Glomerular endothelial cell (primary cell): Measurements from ENCODE around the gene C1orf167. TPM values are rescaled to one million over a fixed set of nuclear protein-coding genes. Genes with fewer than 3 reads are reported as not detected.

ENCODE experiments used
- DNase-seq: peaks from one replicate; pipeline ENCODE4 v3.0.0-alpha.2; 2011; ENCODE audit warnings: low read depth, low spot score; ENCODE audit errors: extremely low read depth
- total RNA-seq: library from RNA; depleted of rRNA; stranded (reverse); fragments of >200 nt; gene quantifications from 2 replicates; pipeline ENCODE4 v1.2.3, GENCODE V29; 2015

The C1orf167 gene
- total RNA-seq, 1 donor from 2014 or later: not detected

DNA sequence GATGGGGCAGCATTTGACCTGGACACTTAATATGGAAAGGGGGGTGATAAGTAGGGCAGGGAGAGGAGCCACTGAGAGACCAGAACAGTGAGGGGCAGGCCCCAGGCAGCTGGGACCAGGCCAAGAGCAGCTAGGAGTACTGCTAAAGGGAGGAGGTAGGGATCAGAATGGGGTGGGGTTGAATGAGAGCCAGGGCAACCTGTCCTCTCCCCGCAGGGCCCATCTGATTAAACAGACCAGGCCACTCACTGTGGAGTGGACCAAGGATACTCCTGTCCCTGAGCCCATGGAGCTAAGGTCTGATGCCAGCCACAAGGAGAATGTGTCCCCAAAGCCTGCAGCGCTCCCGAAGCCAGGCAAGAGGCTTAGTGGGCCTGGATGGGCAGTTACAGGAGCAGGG is 2.1 kb downstream of the C1orf167 start:
- no peak for DNase-seq

DNA sequence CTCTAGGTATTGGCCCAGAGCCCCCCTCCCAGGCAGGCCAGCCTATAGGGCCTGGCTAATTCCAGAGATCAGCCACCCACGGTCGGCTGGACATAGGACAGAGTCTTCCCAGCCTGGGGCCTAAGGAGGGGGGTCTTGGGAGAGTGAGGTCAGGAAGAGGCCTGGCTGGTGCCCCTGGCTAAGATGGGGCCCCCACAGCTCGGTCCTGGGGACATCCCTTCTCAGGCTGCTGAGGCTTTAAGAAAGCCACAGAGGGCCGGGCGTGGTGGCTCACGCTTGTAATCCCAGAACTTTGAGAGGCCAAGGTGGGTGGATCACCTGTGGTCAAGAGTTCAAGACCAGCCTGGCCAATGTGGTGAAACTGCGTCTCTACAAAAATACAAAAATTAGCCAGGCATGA is 2.5 kb downstream of the C1orf167 start:
- DNase-seq: no peak

DNA sequence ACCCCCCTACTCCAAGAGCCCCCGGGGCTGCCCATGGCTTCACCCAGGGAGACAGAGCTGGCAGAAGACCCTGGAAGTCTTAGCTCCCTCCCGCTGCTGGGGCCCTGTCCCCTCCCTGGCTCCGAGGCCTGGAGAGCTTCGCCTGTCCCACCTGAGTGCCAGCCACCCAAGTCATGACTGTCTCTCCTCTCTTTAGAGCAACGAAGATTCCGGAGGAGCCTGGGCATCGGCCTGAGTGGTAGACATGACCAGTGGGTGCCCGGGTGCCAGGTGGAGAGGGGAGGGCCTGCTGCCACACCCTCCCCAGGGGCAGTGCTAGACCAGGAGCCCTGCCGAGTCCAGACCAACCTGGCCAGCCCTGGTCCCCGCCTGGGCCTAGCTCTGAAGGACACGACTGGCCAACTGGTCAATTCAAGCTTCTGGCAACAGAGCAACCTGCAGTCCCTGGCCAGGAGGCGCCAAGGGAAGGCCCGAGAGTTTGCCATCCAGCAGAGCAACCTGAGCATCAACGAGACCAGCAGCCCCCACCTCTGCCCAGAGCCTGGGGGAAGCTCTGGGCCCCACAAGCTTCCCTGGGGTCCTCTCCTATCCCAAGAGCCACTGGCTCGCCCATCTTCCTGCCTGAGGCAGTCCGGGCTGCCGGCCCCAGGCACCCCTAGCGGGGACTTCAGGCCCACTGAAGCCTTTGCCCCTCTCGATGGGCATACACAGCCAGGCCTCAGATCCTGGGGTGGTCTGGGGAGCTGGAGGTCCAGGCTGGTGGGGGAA is 3.9 kb downstream of the C1orf167 start:
- no peak for DNase-seq

DNA sequence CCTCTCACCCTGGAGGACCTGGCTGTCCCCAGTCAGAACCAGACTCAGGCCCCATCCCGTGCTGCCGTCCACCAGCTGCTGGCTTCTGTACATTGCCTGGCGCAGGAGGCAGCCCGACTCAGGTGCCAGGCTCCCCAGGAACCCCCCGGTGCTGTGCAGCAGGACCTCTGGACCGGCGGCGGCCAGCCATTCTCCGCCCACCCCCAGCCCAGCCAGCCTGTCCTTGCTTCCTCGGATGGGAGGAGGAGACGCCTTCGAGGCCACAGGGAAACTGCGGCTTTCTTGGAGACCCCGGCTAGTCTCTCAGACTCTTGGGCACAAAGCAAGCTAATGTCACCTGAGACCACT is 4.4 kb downstream of the C1orf167 start:
- no peak for DNase-seq

DNA sequence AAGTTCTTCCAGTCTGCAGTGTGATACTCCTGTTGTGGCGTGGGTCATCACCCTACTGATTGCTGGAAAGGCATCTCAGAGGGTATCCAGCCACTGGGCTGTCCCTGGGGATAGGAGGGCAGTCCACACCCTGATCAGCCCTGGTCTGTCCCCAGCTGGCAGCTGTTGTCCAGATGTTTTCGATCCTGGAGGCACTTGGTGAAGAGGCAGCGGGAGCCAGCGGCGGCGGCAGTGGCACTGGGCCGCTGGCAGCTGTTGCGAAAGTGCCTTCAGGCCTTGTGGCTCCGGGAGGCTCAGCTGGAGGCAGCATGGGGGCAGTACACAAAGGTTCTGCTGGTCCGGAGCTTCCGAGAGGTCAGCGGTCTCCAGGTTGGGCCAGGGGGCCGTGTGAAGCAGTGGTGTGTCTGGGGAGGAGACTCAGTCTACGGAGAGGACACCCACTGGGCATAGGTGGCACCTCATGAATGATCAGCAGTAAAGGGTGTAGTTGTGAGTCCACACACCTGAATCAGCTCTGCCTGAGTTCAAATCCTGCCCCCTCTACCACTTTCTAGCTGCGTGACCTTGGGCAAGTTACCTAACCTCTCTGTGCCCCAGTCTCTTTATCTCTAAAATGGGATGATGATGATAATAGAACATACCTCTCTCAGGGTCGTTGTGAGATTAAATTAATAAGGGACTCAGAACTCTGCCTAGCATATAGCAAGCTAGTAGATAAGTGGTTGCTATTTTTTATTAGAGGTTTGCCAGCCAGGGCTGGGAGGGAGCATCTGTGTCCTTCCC is 6.1 kb downstream of the C1orf167 start:
- DNase-seq: no peak

DNA sequence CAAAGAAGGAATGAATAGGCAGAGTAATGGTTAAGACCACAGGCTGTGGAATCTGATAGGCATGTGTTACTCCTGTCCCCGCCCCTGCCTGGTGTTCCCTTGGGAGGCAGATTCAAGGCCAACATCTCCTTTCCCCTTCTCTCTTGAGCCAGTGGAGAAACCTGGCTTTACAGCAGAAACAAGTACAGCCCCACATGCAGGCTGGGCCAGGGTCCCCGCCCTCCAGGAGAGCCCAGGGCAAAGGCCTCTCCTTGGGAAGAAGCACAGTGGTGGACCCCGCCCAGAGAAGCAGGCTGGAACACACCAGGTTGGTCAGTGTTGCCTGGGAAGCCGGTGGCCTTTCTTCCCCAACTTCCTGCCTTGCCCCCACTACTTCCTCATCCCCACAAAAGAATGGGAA is 6.8 kb downstream of the C1orf167 start:
- DNase-seq: no peak

DNA sequence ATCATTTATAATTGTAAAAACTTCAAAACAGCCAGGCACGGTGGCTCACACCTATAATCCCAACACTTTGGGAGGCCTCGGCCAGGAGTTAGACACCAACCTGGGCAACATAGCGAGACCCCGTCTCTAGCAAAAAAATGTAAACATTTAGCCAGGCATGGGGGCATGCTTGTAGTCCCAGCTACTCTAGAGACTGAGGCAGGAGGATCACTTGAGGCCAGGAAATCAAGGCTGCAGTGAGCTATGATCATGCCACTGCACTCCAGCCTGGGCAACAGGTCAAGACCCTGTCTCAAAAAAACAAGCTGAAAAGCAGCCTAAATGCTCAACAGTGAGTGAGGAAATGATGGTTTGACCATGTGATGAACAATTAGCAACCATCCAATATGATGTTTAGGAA is 7.3 kb downstream of the C1orf167 start:
- no peak for DNase-seq

DNA sequence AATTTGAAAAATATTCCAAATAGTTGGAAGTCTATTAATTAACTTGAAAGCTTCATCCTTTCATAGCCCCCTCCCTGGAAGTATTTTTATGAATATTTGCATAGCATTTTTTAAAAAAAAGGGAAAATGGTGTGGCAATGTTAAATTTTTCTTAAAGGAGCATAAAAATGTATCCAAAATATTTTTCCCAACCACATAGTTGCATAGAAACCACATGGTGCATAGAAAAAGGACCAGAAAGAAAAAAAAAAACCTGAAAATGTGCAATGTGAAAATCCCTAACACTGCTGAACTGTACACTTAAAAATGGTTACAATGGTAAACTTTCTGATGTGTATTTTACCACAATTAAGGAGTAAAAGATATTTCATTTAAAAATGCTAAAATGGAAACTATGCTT is 8.0 kb downstream of the C1orf167 start:
- no peak for DNase-seq

DNA sequence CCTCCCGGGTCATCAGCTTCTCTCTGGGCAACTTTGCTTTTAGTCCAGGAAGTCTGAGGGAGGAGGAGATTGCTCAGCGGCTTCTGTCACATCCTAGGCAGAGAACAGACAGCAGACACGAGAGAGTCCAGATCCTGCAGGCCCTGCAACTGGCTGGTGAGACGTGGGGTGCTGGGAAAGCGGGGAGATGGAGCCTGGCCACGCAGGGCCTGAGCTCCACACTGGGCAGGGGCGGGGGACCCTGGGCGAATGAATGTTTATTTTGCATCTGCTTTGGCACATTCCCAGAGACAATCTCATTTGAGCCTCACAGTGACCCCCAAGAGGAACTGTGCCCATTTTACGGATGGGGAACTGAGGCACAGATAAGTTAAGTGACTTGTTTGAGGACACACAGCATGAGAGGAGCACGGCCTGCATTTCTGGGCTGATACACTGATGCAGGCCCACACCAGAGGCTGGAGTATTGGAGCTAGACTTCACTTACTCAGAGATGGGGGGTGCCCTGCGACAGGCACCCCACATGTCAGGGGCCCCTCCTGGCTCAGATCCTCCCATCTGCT is 9.6 kb downstream of the C1orf167 start:
- no peak for DNase-seq

DNA sequence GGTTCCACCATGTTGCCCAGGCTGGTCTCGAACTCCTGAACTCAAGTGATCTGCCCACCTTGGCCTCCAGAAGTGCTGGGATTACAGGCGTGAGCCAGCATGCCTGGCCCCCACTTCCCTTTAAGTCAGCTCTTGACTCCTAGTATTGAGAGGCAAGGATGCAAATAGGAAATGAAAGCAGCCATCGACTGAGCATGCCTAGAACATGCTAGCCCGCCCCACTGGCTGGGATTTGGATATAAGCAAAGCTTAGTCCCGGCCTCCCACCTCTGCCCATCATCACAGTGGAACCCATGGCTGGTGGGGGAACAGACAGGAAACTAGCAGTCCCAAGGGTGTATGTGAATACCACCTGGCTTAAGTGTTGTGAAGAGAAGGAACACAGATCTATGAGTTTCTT is 10.5 kb downstream of the C1orf167 start:
- no peak for DNase-seq

DNA sequence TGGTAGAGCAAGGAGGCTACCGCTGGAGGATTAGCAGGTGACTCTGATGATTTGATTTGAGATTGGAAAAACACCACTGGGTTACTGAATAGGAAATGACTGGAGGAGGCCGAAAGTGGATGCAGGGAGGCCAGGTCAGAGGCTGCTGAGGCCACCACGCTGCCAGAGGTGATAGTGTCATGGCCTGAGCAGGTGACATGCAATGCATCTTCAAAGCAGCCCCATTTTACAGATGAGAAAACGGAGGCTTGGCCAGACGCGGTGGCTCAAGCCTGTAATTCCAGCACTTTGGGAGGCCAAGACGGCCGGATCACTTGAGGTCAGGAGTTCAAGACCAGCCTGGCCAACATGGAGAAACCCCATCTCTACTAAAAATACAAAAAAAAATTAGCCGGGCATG is 12.8 kb downstream of the C1orf167 start:
- DNase-seq: no peak

DNA sequence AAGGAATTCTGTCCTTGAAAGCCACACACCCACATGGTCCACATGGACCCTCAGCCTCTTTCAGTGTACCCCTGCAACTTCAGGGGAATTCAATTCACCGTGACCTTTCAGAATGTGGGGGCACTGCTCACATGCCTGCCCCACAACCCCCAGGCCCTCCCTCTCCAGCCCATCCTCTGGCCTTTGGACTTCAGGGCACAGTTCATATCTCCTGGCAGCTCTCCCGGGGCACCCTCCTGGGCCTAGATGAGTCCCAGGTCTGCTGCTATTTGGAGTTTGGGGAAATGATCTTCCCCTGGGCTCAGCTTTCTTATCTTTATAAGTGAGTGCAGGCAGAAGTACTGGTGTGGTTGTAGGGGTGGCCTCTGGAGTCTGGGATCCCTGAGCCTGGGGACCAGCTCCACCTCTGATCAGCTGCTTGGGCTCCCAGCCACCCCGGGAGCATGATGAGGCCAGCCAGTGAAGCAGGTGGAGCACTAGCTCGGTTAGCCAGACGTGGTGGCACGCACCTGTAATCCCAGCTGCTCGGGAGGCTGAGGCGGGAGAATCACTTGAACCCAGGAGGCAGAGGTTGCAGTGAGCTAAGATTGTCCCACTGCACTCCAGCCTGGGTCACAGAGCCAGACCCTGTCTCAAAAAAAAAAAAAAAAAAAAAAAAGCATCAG is 15.8 kb downstream of the C1orf167 start:
- no peak for DNase-seq

DNA sequence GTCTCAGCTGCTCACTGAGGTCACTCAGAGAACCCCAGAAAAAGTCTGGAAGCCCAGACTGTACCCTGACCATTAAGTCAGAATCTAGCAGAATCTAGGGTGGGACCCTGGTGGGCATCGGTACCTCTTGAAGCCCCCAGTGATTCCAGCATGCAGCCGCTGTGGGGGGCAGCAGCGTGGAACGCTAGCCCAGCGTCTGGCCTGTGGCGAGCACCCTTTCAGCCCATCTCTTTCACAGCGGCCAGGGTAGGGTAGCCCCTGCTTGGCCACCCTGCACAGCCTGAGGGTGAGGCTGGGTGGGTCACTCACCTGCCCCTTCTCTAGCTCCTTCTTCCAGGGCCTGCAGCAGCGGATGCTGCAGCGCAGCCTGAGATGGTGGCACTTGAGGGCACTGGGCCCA is 16.3 kb downstream of the C1orf167 start:
- no peak for DNase-seq

DNA sequence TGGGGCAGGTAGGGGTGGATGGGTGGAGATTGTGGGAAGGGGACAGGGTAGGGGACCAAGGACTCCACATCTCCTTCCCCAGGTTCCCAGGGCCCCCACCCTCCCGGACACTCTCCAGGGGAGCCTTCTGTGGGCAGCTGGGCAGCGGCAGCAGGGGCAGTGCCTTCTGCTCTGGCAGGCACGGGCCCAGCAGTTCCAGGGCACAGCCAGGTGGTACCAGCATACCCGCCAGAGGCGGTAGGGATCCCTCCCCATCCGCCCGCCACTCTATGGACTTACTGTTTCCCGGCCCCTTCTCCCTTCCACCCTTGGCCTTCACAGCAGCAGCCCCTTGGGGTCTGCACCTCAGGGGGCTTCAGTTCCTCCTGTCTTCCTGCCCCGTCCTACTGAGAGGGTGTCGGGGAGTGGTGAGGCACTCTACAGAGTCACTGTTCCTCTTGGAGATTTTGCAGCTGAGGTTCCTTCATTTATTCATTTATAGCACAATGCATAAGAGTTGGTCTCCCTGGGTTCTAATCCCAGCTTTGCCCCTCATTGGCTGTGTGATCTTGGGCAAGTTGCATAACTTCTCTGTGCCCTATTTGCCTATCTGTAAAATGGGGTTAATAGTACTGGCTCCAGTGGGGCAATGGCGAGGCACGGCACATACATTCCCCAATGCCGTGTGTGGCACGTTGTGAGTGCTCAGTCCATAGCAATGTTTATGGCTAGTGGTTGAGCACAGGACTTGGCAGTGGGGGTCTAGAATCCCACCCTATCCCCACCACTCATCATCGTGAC is 17.0 kb downstream of the C1orf167 start:
- DNase-seq: no peak

DNA sequence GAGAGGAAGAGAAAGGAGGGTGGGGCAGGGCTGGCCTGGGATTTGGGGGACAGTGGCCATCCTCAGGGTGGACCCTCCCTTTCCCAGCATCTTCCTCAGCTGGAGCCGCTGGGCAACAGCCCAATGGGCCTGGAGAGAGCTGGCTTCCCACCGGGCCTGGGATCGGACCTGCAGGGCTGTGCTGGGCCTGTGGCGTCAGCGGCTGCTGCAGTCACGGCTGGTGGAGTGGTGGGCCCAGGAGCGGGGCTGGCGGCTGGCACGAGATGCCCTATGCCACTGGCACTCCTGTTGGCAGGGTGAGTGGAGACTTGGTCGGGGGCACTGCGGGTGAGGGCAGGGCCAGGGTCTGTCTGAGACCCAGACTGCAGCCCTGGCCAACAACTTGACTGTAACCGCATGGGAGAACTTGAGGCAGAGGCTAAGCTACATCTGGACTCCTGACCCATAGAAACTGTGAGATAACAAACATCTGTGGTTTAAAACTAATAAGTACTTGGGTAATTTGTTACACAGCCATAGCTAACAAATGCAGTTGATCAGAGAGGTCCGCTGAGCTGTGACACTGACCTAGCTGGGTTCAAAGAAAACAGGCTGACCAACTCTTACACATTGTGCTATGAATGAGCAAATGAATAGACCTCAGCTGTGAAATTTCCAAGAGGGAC is 17.9 kb downstream of the C1orf167 start:
- no peak for DNase-seq

DNA sequence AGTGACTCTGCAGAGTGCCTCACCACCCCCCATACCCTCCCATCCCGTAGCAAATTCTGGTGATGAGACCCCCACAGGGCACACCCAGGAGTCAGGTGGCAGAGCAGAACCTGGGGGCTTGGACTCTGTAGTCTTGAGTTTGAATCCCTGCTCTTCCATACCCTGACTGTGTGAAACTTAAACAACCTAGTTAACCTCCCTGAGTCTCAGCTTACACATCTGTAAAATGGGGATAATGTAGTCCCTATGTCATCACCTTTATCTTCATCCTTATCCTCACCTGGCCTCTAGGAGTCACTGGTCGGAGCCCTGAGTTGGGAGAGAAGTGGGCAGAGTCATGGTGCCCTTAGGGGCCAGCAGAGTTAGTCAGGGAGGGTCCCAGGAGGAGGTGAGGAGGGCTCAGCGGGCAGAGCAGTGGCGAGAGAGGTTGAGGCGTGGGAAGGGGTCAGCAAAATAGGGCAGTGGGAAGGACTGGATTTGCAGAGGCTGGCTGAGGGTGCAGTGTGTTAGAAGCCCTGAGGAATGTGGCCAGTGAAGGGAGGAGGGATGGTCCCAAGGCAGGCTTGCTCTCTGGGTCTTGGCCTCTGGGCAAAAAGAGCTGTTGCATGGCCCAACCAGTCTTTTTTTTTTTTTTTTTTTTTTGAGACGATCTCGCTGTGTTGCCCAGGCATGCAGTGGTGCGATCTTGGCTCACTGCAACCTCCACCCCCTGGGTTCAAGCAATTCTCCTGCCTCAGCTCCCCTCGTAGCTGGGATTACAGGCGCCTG is 18.6 kb downstream of the C1orf167 start:
- no peak for DNase-seq

DNA sequence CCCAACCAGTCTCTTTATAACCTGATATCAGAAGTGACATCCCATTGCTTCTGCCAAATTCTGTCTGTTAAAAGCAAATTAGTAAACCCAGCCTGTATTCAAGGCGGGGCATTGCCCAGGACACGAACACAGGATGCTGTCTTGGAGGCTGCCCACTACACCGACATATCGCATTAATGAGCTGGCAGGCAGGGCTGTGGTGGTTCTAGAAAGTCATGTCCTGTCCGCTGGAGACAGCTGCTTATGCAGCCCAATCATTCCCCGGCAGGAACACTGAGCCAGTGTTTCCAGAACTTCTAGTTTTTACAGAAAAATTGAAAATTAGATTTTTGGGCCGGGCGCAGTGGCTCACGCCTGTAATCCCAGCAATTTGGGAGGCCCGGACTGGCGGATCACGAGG is 19.3 kb downstream of the C1orf167 start:
- DNase-seq: no peak

DNA sequence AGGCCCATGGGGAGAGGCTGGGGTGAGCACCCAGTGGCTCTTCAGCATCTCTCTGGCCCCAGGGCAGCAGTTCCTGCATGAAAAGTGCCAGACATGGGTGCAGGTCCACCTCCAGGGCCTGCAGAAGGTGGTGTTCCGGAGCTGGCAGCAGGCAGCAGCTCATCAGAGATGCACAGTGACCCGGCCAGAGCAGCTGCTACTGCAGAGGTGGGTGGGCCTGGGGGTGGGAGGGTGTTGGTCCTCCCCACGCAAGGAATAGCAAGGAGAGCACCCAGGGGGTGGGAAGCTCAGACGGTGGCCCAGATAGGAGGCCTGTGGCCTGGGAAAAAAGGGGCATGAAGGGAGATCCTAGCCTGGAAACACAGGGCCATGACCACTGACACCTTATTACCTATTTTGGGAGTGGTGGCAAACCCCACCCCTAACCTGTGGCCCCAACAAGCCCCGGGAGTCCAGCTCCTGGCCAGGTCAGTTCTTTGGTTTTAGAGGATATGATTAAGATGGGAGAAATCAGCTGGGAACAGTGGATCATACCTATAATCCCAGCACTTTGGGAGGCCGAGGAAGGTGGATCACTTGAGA is 20.2 kb downstream of the C1orf167 start:
- no peak for DNase-seq

DNA sequence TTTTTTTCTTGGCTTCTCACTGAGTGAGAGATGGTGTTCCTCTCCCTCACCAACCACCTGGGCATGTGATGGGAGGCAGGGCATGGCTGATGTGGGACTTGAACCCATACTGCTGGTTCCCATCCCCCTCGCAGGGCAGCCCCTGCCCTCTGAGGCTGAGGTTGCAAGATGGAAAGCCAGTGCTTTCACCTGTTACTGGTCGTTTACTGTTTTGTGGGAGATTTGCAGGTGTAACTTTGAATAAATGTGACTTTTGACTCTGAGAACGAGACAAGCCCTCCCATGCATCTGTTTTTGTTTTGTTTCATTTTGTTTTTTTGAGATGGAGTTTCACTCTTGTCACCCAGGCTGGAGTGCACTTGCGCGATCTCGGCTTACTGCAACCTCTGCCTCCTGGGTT is 21.6 kb downstream of the C1orf167 start:
- DNase-seq: no peak
